CD14-positive monocyte (primary cell): Measurements from ENCODE around the gene CSMD2. TPM values are rescaled to one million over a fixed set of nuclear protein-coding genes. Genes with fewer than 3 reads are reported as not detected.

ENCODE experiments used
- DNase-seq, 3 donors: peaks; one replicate each; pipeline ENCODE4 v3.0.0-alpha.2; 2011 to 2022
- H2AFZ ChIP-seq: 2 replicates; pipeline ENCODE4 v1.6.0; 2012; ENCODE audit warnings: mild to moderate bottlenecking, low read depth, low read length, inconsistent platforms; ENCODE audit not compliant: insufficient read depth, poor library complexity, severe bottlenecking
- H3K27ac ChIP-seq, 2 donors: 1 replicate in 1 of 2; 2 replicates in 1 of 2; pipeline ENCODE4 v1.5.1; 2012 to 2013; ENCODE audit warnings: low read length in 2 of 2, control low read depth in 1 of 2, inconsistent platforms in 1 of 2, low read depth in 1 of 2, mild to moderate bottlenecking in 1 of 2
- H3K27me3 ChIP-seq, 2 donors: one replicate each; pipeline versions ENCODE4 v1.6.0 to v1.6.1; 2011 to 2013; ENCODE audit warnings: low read length in 2 of 2; ENCODE audit not compliant: control insufficient read depth in 2 of 2, insufficient read depth in 2 of 2
- H3K36me3 ChIP-seq, 2 donors: replicated peaks in 1 of 2; 1 replicate in 1 of 2; 2 replicates in 1 of 2; pipeline versions ENCODE4 v1.5.1 to v1.6.1; 2012 to 2013; ENCODE audit warnings: low read length in 2 of 2, control low read depth in 1 of 2, inconsistent platforms in 1 of 2, mild to moderate bottlenecking in 1 of 2; ENCODE audit not compliant: insufficient read depth in 2 of 2, control insufficient read depth in 1 of 2
- H3K4me1 ChIP-seq, 2 donors: 1 replicate in 1 of 2; 2 replicates in 1 of 2; pipeline versions ENCODE4 v1.5.1 to v1.6.1; 2012 to 2013; ENCODE audit warnings: low read length in 2 of 2, control low read depth in 1 of 2, inconsistent platforms in 1 of 2, mild to moderate bottlenecking in 1 of 2, moderate library complexity in 1 of 2; ENCODE audit not compliant: insufficient read depth in 2 of 2, control insufficient read depth in 1 of 2
- H3K4me2 ChIP-seq: replicated peaks from 2 replicates; pipeline ENCODE3; 2012; ENCODE audit warnings: low read length, moderate library complexity, mild to moderate bottlenecking; ENCODE audit not compliant: poor library complexity, severe bottlenecking; ENCODE audit errors: extremely low read depth
- H3K4me3 ChIP-seq, 3 experiments: fragments of 200-600 bp in 1 of 3; sonication (generic) in 1 of 3; replicated peaks in 1 of 3; 1 replicate in 2 of 3; 2 replicates in 1 of 3; pipeline ENCODE4 v1.5.1; 2011 to 2013; ENCODE audit warnings: low read length in 3 of 3, mild to moderate bottlenecking in 3 of 3, control low read depth in 2 of 3, low read depth in 2 of 3, inconsistent platforms in 1 of 3, moderate library complexity in 1 of 3
- H3K79me2 ChIP-seq: 2 replicates; pipeline ENCODE4 v1.6.0; 2012; ENCODE audit warnings: mild to moderate bottlenecking, control low read depth, inconsistent platforms, low read length, moderate library complexity; ENCODE audit not compliant: insufficient read depth
- H3K9ac ChIP-seq: 2 replicates; pipeline ENCODE4 v1.6.0; 2017; ENCODE audit warnings: low read length, mild to moderate bottlenecking; ENCODE audit not compliant: insufficient read depth, poor library complexity, severe bottlenecking
- H3K9me3 ChIP-seq, 2 donors: replicated peaks in 1 of 2; 1 replicate in 1 of 2; 2 replicates in 1 of 2; pipeline versions ENCODE4 v1.5.1 to v1.6.1; 2012 to 2013; ENCODE audit warnings: low read length in 2 of 2, control low read depth in 1 of 2; ENCODE audit not compliant: control insufficient read depth in 1 of 2, insufficient read depth in 1 of 2
- H4K20me1 ChIP-seq: 2 replicates; pipeline ENCODE4 v1.6.0; 2012; ENCODE audit warnings: mild to moderate bottlenecking, low read length, control low read depth, moderate library complexity; ENCODE audit not compliant: insufficient read depth
- H3K27ac Mint-ChIP-seq, 7 donors: one replicate each; pipeline ENCODE4 v1.8.0; 2020; ENCODE audit warnings: mild to moderate bottlenecking in 7 of 7, mixed read lengths in 7 of 7, moderate library complexity in 6 of 7, inconsistent platforms in 2 of 7
- H3K27me3 Mint-ChIP-seq, 3 donors: one replicate each; pipeline ENCODE4 v1.8.0; 2021 to 2022; ENCODE audit warnings: low read depth in 3 of 3, mild to moderate bottlenecking in 3 of 3, mixed read lengths in 3 of 3, moderate library complexity in 3 of 3, inconsistent platforms in 1 of 3
- H3K36me3 Mint-ChIP-seq, 2 donors: one replicate each; pipeline ENCODE4 v1.8.0; 2020; ENCODE audit warnings: mixed read lengths in 2 of 2, inconsistent platforms in 1 of 2, mild to moderate bottlenecking in 1 of 2
- H3K4me1 Mint-ChIP-seq: one replicate; pipeline ENCODE4 v1.8.0; 2020; ENCODE audit warnings: mild to moderate bottlenecking, mixed read lengths
- H3K4me3 Mint-ChIP-seq, 2 donors: one replicate each; pipeline ENCODE4 v1.8.0; 2020; ENCODE audit warnings: mild to moderate bottlenecking in 2 of 2, mixed read lengths in 2 of 2, moderate library complexity in 1 of 2
- H3K9me3 Mint-ChIP-seq, 7 donors: one replicate each; pipeline ENCODE4 v1.8.0; 2020 to 2022; ENCODE audit warnings: mixed read lengths in 7 of 7, mild to moderate bottlenecking in 6 of 7, moderate library complexity in 6 of 7, inconsistent platforms in 2 of 7
- CTCF ChIP-seq: fragments of 200-600 bp; IDR thresholded peaks from one replicate; pipeline ENCODE4 v1.8.0; 2022; ENCODE audit warnings: antibody characterized with exemption, mild to moderate bottlenecking
- WGBS: methylation state at CpG from one replicate; pipeline ENCODE4 v1.1.5; 2013; ENCODE audit warnings: missing lambda C conversion rate; ENCODE audit not compliant: insufficient coverage; 5-methylcytosine and 5-hydroxymethylcytosine counted together
- intact Hi-C, 2 donors: fragments of 100-400 bp; cut with micrococcal nuclease; formaldehyde crosslinking; loops; one replicate each; pipeline versions ENCODE4 v1.15.0 to v1.15.1; 2023
- polyA plus RNA-seq, 3 donors: library from polyadenylated mRNA; depleted of rRNA in 1 of 3; unstranded in 2 of 3; stranded (reverse) in 1 of 3; fragments of 300-500 nt in 2 of 3; fragments of >200 nt in 1 of 3; fragmentation: Illumina TruSeq in 2 of 3; gene quantifications; 1 replicate in 2 of 3; 2 replicates in 1 of 3; pipeline ENCODE4 v1.2.3, GENCODE V29; 2012 to 2021

CSMD2 gene
- polyA plus RNA-seq, 3 donors: 0.04 TPM; not detected in 2

- no peaks in the 10 kb centered on the region for H4K20me1 ChIP-seq
- H3K27me3 Mint-ChIP-seq: peaks cover 0 to 2% (median 2%) of the 10 kb centered on the region in 3 donors
- H3K4me1 Mint-ChIP-seq: no peaks in the 10 kb centered on the region
- H3K9me3 Mint-ChIP-seq: peaks cover 0 to 8% (median 0%) of the 10 kb centered on the region in 7 donors
- WGBS: no CpG with 5 or more reads among the region's 2 CpGs
- H3K79me2 ChIP-seq: no peaks in the 10 kb centered on the region
- H2AFZ ChIP-seq: no peak overlapping the region
- H3K4me3 ChIP-seq: no peak overlapping the region
- DNase-seq: no peak
- H3K9me3 ChIP-seq: no peaks in the 10 kb centered on the region
- no peak overlapping the region for H3K4me2 ChIP-seq
- no peaks in the 10 kb centered on the region for H3K27me3 ChIP-seq
- H3K4me3 Mint-ChIP-seq: no peak overlapping the region
- intact Hi-C loops: no loop called here
- H3K4me1 ChIP-seq: no peaks in the 10 kb centered on the region
- H3K36me3 Mint-ChIP-seq: no peaks in the 10 kb centered on the region
- no peak overlapping the region for H3K9ac ChIP-seq
- H3K27ac Mint-ChIP-seq: no peak overlapping the region
- no peak overlapping the region for H3K27ac ChIP-seq
- TF ChIP-seq CTCF: no peak
- no peaks in the 10 kb centered on the region for H3K36me3 ChIP-seq
Measured at GRCh38 chr1:34108269-34108668, 56.8 kb downstream of the CSMD2 start.

GRCh38 chr1:34101151-34101550 lies 63.9 kb downstream of the CSMD2 start:
- Histone ChIP-seq H4K20me1 (no peaks in the 10 kb centered on the region), H3K27ac (no peak overlapping the region), H3K9me3 (no peaks in the 10 kb centered on the region), H3K4me3 (no peak overlapping the region), H3K4me2 (no peak overlapping the region), H2AFZ (no peak overlapping the region), H3K79me2 (no peaks in the 10 kb centered on the region), H3K4me1 (no peaks in the 10 kb centered on the region), H3K9ac (no peak overlapping the region), H3K36me3 (no peaks in the 10 kb centered on the region), H3K27me3 (no peaks in the 10 kb centered on the region)
- H3K4me1 Mint-ChIP-seq: no peaks in the 10 kb centered on the region
- intact Hi-C loops: no loop called here
- no peaks in the 10 kb centered on the region for H3K9me3 Mint-ChIP-seq
- TF ChIP-seq CTCF: no peak
- WGBS: 100% methylated on average over 1 of the region's 1 CpG
- no peak overlapping the region for H3K27ac Mint-ChIP-seq
- H3K36me3 Mint-ChIP-seq: no peaks in the 10 kb centered on the region
- H3K27me3 Mint-ChIP-seq: peaks cover 2% of the 10 kb centered on the region in 3 donors
- DNase-seq: no peak
- H3K4me3 Mint-ChIP-seq: no peak overlapping the region
